HG03558 (cell line): ENCODE results near the gene BBS9.
"Not testable (repeated sequence)": the region's sequence is repeated elsewhere in the genome, so short reads cannot be mapped to it uniquely, and the experiment has no call there.

Experiments
- ATAC-seq: cut with Tn5 transposase; IDR thresholded peaks from one replicate; pipeline ENCODE4 v1.9.1; 2021; ENCODE audit warnings: moderate number of reproducible peaks; ENCODE audit not compliant: unreplicated experiment; ENCODE audit errors: extremely low read depth

The BBS9 gene

DNA sequence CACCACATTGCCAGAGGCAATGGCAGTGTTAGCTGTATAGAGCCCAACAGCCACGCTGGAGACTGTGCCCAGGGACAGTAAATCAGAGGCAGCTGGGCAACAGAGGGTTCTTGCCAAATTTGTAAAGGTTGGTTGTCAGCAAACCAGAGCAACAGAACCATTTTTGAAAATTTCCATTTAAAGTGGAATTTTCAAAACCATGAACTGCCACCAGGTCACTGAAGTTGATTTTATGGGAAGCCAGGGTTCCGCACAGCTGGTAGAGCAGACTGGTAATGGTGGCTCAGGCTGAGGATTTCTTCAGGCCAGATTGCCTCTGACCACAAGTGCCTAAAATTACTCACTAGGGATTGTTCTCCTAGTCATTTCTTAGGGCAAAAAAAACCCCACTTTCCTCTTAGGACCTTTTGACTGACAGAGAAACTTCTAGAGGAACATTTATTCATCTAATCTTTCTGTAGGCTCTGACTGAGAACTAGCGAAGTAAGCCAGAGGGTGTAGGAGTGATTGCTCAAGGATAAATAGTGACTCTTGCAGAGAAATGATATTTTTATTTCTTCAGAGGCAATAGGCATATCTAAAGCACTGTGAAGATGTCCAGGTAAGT is 342.4 kb downstream of the BBS9 start:
- peak; percentile 51 for ATAC-seq

- ATAC-seq, result no peak
These were observed 343.1 kb downstream of the BBS9 start for GRCh38 chr7:33472348-33473025.

DNA sequence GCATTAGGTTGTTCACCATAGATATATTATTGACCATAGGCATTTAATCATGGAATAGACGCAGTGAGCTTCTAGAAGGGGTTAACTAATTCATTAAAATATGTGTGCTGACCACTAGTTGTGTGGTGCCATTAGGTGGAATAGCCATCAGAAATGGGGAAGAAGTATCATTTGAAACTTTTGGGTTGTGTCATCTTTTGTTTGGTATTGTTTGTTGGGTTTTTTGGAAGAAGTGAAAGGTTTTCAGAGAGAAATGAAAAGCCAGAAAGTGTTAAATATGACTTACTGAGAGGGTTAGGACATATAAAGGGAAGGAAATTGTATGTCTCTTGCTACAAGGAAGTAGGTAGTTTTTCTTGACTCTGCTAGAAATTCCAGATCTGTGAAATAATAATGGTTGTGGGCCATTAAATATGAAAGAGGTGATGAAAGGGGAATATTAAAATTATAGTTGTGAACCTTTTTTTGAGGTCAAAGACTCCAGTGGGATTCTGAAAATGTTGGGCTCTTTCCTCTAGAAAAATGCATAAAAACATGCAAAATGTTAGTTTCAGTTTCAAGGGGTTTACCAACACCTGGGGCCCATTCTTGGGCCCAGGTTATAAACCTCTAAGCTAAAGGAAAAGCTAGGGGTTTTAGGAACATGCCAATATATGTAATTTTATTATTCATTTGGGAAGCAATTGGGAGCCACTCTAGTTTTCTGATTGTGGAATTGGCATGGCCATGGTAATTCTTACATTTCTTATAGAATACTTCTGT is 348.5 kb downstream of the BBS9 start:
- no peak for ATAC-seq

- not testable (repeated sequence) for ATAC-seq
These were observed 355.1 kb downstream of the BBS9 start for GRCh38 chr7:33484476-33484875.

GRCh38 chr7:33485747-33486493 is 356.6 kb downstream of the BBS9 start:
- no peak for ATAC-seq

GRCh38 chr7:33486633-33487032 is 357.3 kb downstream of the BBS9 start:
- ATAC-seq, result no peak

GRCh38 chr7:33487998-33488682 is 358.8 kb downstream of the BBS9 start:
- ATAC-seq, result peak; percentile 57

DNA sequence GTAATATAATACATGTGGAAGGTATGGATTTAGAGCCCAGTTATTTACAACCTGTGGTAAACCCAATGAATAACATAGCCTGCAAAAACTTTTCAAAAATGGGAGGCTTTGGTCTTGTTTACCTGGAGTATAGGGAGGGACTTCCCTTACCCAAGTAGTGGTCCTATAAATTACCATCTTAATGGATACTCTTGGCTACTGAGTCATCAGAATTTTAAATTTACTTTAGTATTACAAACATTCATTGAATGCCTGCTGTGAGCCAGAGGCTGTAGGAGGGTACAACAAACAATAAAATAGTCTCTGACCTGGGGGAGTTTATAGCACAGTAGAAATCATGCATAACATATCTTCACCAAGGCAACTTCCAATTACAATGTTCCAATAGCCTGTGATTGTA is 365.1 kb downstream of the BBS9 start:
- ATAC-seq, result no peak

GRCh38 chr7:33495207-33495606 is 365.8 kb downstream of the BBS9 start:
- ATAC-seq, result no peak

DNA sequence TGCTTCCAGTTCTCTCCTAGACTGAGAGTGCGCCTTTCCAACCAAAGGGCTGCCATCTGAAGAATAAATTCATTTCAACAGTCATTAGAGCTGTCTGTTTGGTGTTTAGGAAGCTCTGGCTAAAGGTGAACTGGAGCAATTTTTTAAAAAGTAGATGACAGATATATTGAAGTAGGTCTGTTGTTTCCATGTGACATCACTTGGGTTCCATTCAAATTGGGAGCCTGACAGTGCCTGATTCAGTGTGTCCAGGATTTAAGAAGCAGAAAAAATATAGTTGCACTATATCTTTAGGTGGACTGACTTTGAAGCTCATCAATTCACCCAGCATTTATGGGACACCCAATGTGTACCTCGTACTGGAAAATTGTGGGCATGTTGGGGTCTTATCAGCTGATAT is 367.7 kb downstream of the BBS9 start:
- ATAC-seq, result no peak

DNA sequence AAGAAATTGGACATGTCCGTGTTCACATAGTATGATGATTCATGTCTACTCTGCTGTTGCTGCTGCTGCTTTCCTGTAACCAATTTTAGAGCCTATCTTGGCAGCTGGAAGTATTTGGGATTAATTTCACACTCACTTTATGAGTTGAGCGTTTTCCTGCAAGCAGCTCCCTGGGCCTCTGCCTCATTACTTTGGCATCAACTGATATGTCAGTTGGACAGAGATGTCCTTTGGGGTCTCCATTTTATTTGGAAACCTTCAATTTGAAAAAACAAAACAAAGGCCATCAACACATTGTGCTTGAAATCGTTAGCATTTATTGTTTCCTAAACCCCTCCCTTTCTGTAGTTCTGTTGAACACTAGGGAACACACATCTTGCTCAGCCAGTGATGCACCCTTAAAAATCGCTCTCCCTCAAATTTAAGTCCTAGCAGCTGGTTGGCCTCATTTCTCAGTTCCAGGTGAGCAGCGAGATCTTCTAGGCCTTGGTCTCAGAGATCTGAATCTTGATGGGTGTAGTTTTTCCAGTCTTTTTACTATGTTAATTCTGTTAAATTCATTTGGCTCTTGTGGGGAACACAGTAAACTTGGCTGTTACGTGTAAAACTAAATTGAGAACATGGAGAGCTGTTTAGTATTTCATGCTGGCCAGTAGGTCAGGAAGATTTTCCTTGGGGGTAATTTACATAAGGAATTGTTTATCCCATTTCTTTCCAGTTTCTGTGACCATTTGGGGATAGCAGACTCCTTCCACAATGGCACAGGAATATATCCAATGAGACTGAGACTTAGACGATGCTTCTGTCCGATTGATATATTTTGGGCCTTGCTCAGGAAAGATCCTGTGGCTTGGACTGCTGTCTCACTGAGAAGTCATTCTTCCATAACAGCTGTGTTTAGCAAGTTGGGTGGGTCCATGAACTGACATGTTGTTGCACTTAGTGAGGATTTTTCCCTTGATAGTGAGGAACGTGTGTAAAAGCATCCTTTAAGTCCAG is 371.6 kb downstream of the BBS9 start:
- ATAC-seq, result no peak

GRCh38 chr7:33503014-33503413 is 373.6 kb downstream of the BBS9 start:
- ATAC-seq, result no peak

DNA sequence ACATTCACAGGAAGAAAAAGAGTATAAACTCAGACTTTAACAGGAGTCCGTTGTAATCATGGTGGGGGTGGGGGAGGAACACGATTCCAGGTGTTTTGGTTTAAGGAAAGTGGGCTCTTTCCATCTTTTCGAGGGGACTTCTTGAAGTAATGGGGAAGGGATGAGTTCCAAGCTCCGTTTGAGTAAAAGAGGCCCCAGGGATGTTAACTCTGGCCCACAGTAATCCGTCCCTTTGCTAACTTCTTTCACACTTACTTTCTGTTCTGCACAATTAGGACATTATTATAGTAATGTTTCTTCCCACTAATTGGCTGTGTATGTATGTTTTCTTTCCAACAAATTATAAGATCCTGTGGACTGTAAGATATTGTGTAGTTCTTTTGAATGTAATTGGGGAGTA is 374.4 kb downstream of the BBS9 start:
- no peak for ATAC-seq

DNA sequence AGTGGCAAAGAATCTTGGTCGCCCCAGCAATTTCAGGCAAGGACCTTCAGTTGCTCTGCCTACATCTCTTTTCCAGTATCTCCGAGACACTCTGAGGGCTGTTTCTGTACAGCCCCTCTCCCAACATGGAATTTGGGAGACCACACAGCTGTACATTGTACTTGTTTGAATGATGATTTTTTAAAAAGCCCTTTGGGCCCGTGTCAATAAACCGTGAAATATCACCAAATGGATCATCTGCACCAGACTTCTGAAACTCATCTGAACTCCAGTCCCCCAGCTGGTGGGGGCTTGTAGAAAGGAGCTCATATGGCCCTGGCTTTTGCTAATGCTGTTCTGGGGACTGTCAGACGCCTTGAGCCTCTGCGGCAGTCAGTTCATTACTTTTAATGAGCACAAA is 374.9 kb downstream of the BBS9 start:
- ATAC-seq, result no peak

DNA sequence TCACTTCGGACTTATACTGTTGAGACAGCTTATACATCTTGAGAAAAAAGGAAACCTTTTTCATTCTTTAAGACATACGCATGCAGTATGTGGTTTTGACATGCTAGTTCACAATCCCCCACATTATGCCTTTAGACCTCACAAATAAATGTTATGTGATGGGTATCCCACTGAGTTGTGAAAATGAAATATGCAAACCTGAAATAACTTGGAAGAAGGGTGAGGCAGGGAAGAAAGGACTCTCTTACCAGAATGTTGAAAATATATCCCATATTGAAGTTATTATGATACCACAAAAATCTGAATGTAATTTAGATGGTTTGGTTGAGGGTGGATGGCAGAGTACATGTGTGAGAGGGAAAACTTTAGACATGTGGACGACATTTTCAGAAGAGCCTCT is 379.8 kb downstream of the BBS9 start:
- ATAC-seq, result no peak

DNA sequence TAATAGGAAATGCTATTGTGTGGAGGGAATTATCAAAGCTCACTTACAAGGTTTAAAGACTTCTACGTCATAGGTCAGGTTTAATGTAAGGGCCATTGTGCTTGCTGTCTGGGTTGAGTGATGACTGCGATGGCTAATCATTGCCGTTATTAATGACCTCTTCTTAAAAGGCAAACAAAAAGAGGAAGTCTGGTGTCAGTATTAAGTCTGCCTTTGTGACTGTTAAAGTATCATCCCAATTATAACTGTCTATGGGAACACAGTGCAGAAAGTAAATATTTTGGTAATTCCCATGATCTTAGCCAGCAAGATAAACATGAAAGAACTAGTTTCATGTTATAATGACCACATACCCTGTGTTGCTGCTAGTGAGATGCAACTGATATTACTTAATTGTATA is 382.4 kb downstream of the BBS9 start:
- no peak for ATAC-seq

DNA sequence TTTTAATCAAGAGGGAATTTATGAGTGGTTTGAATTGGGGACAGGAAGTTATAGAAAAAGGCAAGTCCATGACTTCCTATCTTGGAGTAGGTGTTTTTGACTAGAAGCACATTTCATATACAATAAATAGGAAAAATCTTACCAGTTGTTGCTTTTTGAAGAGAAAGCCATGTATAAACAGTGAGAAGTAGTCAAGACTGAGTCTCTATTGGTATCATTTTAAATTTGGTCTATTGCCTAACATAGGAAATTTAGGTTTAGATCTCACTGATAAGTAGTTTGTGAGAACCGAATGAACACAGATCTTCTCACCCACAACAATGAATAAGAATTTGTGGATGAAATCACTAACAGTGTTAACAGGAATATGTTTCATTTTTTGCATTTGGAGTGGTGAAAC is 387.2 kb downstream of the BBS9 start:
- ATAC-seq, result no peak

- no peak for ATAC-seq
These were observed 387.8 kb downstream of the BBS9 start for GRCh38 chr7:33517191-33517590.

DNA sequence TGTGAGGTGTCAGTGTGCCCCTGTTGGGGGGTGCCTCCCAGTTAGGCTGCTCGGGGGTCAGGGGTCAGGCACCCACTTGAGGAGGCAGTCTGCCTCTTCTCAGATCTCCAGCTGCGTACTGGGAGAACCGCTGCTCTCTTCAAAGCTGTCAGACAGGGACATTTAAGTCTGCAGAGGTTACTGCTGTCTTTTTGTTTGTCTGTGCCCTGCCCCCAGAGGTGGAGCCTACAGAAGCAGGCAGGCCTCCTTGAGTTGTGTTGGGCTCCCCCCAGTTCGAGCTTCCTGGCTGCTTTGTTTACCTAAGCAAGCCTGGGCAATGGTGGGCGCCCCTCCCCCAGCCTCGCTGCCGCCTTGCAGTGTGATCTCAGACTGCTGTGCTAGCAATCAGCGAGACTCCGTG is 397.6 kb downstream of the BBS9 start:
- ATAC-seq, result not testable (repeated sequence)
